AG04449 (cell line): ENCODE results near the gene CD33.

Source experiments
- CTCF ChIA-PET: fragments of 350-600 bp; formaldehyde crosslinking; extraction: SDS; loops from one replicate; lab custom pipeline; 2021; ENCODE audit warnings: antibody characterized with exemption; lab: Yijun Ruan, JAX
- POLR2A ChIA-PET: fragments of 400-600, 350-600 bp; formaldehyde crosslinking; extraction: SDS; loops from one replicate; lab custom pipeline; 2020; ENCODE audit warnings: antibody characterized with exemption, inconsistent platforms; lab: Yijun Ruan, JAX
- DNase-seq: peaks from one replicate; pipeline ENCODE4 v3.0.0-alpha.2; 2010; ENCODE audit warnings: low read depth, low spot score
- H3K4me3 ChIP-seq: 2 replicates; pipeline ENCODE4 v1.5.1; 2011; ENCODE audit warnings: low read depth, mild to moderate bottlenecking, control low read depth, low read length
- CTCF ChIP-seq: IDR thresholded peaks from one replicate; pipeline ENCODE4 v1.5.1; 2011; ENCODE audit warnings: mild to moderate bottlenecking, moderate library complexity, low read length, control low read depth, inconsistent platforms; ENCODE audit not compliant: insufficient read depth; ENCODE audit errors: missing control alignments

Gene CD33

GRCh38 chr19:51242881-51243630, 18.2 kb downstream of the CD33 start:
- POLR2A ChIA-PET: no interaction called here
- CTCF ChIA-PET: no interaction called here

GRCh38 chr19:51246164-51246552, 21.3 kb downstream of the CD33 start:
- no peak for DNase-seq
- CTCF ChIA-PET: no interaction called here
- TF ChIP-seq CTCF: no peak
- POLR2A ChIA-PET: no interaction called here
- no peak overlapping the region for H3K4me3 ChIP-seq

More at GRCh38 chr19:51242881-51243630, 18.2 kb downstream of the CD33 start:
- H3K4me3 ChIP-seq: no peak overlapping the region
- no peak for DNase-seq
- TF ChIP-seq CTCF: no peak

- CTCF ChIA-PET: no interaction called here
- POLR2A ChIA-PET: no interaction called here
These were observed 23.2 kb downstream of the CD33 start for GRCh38 chr19:51247972-51248590.

GRCh38 chr19:51250786-51251467, 26.0 kb downstream of the CD33 start, which contains the start of gene SIGLECL1:
Gene SIGLECL1, plus strand, starts transcription at chr19:51251080. Its CDS starts 12,993 bp downstream, at chr19:51264073.
- ChIA-PET CTCF (no interaction called here), POLR2A (no interaction called here)
- DNase-seq: no peak
- no peak within 1 kb of the TSS for H3K4me3 ChIP-seq
- no peak for TF ChIP-seq CTCF

More at GRCh38 chr19:51247972-51248590, 23.2 kb downstream of the CD33 start:
- no peak for TF ChIP-seq CTCF
- no peak overlapping the region for H3K4me3 ChIP-seq
- no peak for DNase-seq

GRCh38 chr19:51251468-51251820, 26.6 kb downstream of the CD33 start:
- TF ChIP-seq CTCF: no peak
- ChIA-PET POLR2A (no interaction called here), CTCF (no interaction called here)
- no peak for DNase-seq
- H3K4me3 ChIP-seq: no peak overlapping the region
